HepG2 (cell line): ENCODE data around the gene LYRM4. TPM values are rescaled to one million over a fixed set of nuclear protein-coding genes. Genes with fewer than 3 reads are reported as not detected.
A peak's percentile ranks its signal among the peaks of the same experiment; 100 is the strongest.

ENCODE experiments used
- ETV5 ChIP-seq: IDR thresholded peaks from 2 replicates; pipeline ENCODE4 v1.6.1; 2018; ENCODE audit warnings: missing biosample characterization, missing genetic modification reagents, inconsistent platforms, borderline replicate concordance
- FOSL2 ChIP-seq: sonication (generic); formaldehyde crosslinking; IDR thresholded peaks from 2 replicates; pipeline ENCODE4 v1.4.0; 2020; ENCODE audit warnings: missing genetic modification reagents
- FOXA3 ChIP-seq: IDR thresholded peaks from 2 replicates; pipeline ENCODE4 v1.6.1; 2016; ENCODE audit warnings: missing genetic modification reagents, missing compliant biosample characterization
- GATA4 ChIP-seq: sonication (generic); IDR thresholded peaks from 2 replicates; pipeline ENCODE4 v1.6.1; 2016; ENCODE audit warnings: antibody characterized with exemption, low read depth, borderline replicate concordance
- HNRNPK ChIP-seq: fragments of 200-400 bp; formaldehyde crosslinking; IDR thresholded peaks from 2 replicates; pipeline ENCODE4 v1.6.1; 2018; ENCODE audit warnings: low read length, low read depth, moderate library complexity, mild to moderate bottlenecking; ENCODE audit not compliant: poor library complexity, severe bottlenecking
- NBN ChIP-seq: fragments of 450-650 bp; conservative IDR thresholded peaks from 2 replicates; pipeline ENCODE4 v1.6.1; 2017
- NR2F2 ChIP-seq: IDR thresholded peaks from 2 replicates; pipeline ENCODE4 v1.6.1; 2012; ENCODE audit warnings: low read depth, inconsistent platforms, borderline replicate concordance
- PRPF4 ChIP-seq: fragments of 200-400 bp; formaldehyde crosslinking; IDR thresholded peaks from 2 replicates; pipeline ENCODE4 v1.6.1; 2016; ENCODE audit warnings: low read length, low read depth; ENCODE audit not compliant: poor library complexity, severe bottlenecking
- SOX13 ChIP-seq, 3 experiments: fragments of 450-650 bp in 1 of 3; sonication (generic) in 1 of 3; formaldehyde crosslinking in 1 of 3; IDR thresholded peaks in 2 of 3; conservative IDR thresholded peaks in 1 of 3; 2 replicates each; pipeline versions ENCODE4 v1.5.0 to v1.6.1; 2016 to 2020; ENCODE audit warnings: antibody characterized with exemption in 1 of 3, mild to moderate bottlenecking in 1 of 3, missing compliant biosample characterization in 1 of 3, missing genetic modification reagents in 1 of 3, moderate library complexity in 1 of 3
- TEF ChIP-seq: sonication (generic); formaldehyde crosslinking; IDR thresholded peaks from 2 replicates; pipeline ENCODE4 v1.5.0; 2020; ENCODE audit warnings: missing genetic modification reagents
- TFE3 ChIP-seq: IDR thresholded peaks from 2 replicates; pipeline ENCODE4 v1.6.1; 2016
- U2AF1 ChIP-seq: fragments of 200-400 bp; formaldehyde crosslinking; optimal IDR thresholded peaks from 2 replicates; pipeline ENCODE3; 2017; ENCODE audit warnings: mild to moderate bottlenecking, low read depth, low read length
- ZFX ChIP-seq: sonication (generic); formaldehyde crosslinking; IDR thresholded peaks from 2 replicates; pipeline ENCODE4 v1.4.0; 2020; ENCODE audit warnings: mild to moderate bottlenecking, low read depth, missing genetic modification reagents, moderate library complexity
- ZMYM2 ChIP-seq: sonication (generic); formaldehyde crosslinking; IDR thresholded peaks from 2 replicates; pipeline ENCODE4 v1.8.0; 2022; ENCODE audit warnings: mild to moderate bottlenecking, missing genetic modification reagents
- ZNF180 ChIP-seq: sonication (generic); formaldehyde crosslinking; IDR thresholded peaks from 2 replicates; pipeline ENCODE4 v1.4.0; 2020; ENCODE audit warnings: low read depth, missing genetic modification reagents, borderline replicate concordance
- ZNF33B ChIP-seq: sonication (generic); formaldehyde crosslinking; IDR thresholded peaks from 2 replicates; pipeline ENCODE4 v1.5.1; 2020; ENCODE audit warnings: mild to moderate bottlenecking, missing genetic modification reagents
- ZNF414 ChIP-seq: sonication (generic); formaldehyde crosslinking; IDR thresholded peaks from 2 replicates; pipeline ENCODE4 v1.5.0; 2020; ENCODE audit warnings: missing genetic modification reagents
- ZNF432 ChIP-seq: sonication (generic); formaldehyde crosslinking; IDR thresholded peaks from 2 replicates; pipeline ENCODE4 v1.5.0; 2020; ENCODE audit warnings: missing genetic modification reagents, mild to moderate bottlenecking, borderline replicate concordance
- ZNF501 ChIP-seq: sonication (generic); formaldehyde crosslinking; IDR thresholded peaks from 2 replicates; pipeline ENCODE4 v1.5.1; 2020; ENCODE audit warnings: mild to moderate bottlenecking, moderate library complexity, missing genetic modification reagents
- ZNF646 ChIP-seq: sonication (generic); formaldehyde crosslinking; IDR thresholded peaks from 2 replicates; pipeline ENCODE4 v1.9.0; 2021; ENCODE audit warnings: mild to moderate bottlenecking, missing genetic modification reagents
- ZNF816 ChIP-seq: sonication (generic); formaldehyde crosslinking; IDR thresholded peaks from 2 replicates; pipeline ENCODE4 v1.8.0; 2022; ENCODE audit warnings: missing genetic modification reagents, mild to moderate bottlenecking, borderline replicate concordance
- polyA plus RNA-seq, 8 experiments: library from polyadenylated mRNA; depleted of rRNA in 3 of 8; stranded (reverse) in 7 of 8; unstranded in 1 of 8; fragments of >200 nt; fragmentation: Illumina TruSeq in 4 of 8; extraction: Trizol in 4 of 8; gene quantifications; 2 replicates each; pipeline versions ENCODE4 v1.2.1 to v1.2.3, GENCODE V29; 2011 to 2016; ENCODE audit warnings: low read depth in 4 of 8, missing spikeins in 1 of 8, mixed read lengths in 1 of 8; ENCODE audit not compliant: insufficient read depth in 1 of 8
- total RNA-seq, 5 experiments: library from RNA; depleted of rRNA; stranded (reverse); fragments of >200 nt; fragmentation: Illumina TruSeq; extraction: Trizol; gene quantifications; 2 replicates each; pipeline ENCODE4 v1.2.3, GENCODE V29; 2016; ENCODE audit warnings: low read depth in 1 of 5

Gene LYRM4
- total and polyA plus RNA-seq, 2 of the 13 experiments (the other 11 are each of a cell fraction or from before 2014, with no cell fraction given) = 64.6 to 67.5 TPM

- peak; percentile 60; the same call in 1 of the 2 replicates for TF ChIP-seq ZMYM2 (CRISPR knock-in tag)
- TF ChIP-seq ZNF501 = no peak
- 0 out of 2 replicates have a peak, but pooled peaks have one; percentile 22 for TF ChIP-seq SOX13 (IDR thresholded peaks at IDR 0.05)
- TF ChIP-seq SOX13 (CRISPR knock-in tag; conservative IDR thresholded peaks at IDR 0.05 in 1 of 2, IDR thresholded peaks at IDR 0.05 in 1 of 2) = peak in 1 of 2 experiments; percentile 85; a peak in 2 of 4 replicates
- peak; percentile 58 for TF ChIP-seq ZFX
- peak; percentile 20; the same call in 1 of the 2 replicates for TF ChIP-seq ETV5 (CRISPR knock-in tag)
- TF ChIP-seq GATA4 = no peak
- TF ChIP-seq ZNF816 (CRISPR knock-in tag) = peak; percentile 51; the same call in 1 of the 2 replicates
- TF ChIP-seq ZNF432 (CRISPR knock-in tag) = no peak
- peak; percentile 49; the same call in 1 of the 2 replicates for TF ChIP-seq TFE3 (CRISPR knock-in tag)
- TF ChIP-seq ZNF646 (CRISPR knock-in tag) = peak; percentile 37; the same call in 1 of the 2 replicates
- no peak for TF ChIP-seq U2AF1
- TF ChIP-seq FOSL2 (CRISPR knock-in tag) = 0 out of 2 replicates have a peak, but pooled peaks have one; percentile 14
- TF ChIP-seq NBN = no peak
- no peak for TF ChIP-seq ZNF180
- TF ChIP-seq ZNF33B = no peak
- peak; percentile 49; the same call in 1 of the 2 replicates for TF ChIP-seq ZNF414 (CRISPR knock-in tag)
- TF ChIP-seq NR2F2 = peak; percentile 33; the same call in 1 of the 2 replicates
- TF ChIP-seq PRPF4 = no peak
- no peak for TF ChIP-seq HNRNPK
- TF ChIP-seq FOXA3 = peak; percentile 71; the same call in 1 of the 2 replicates
- 0 out of 2 replicates have a peak, but pooled peaks have one; percentile 25 for TF ChIP-seq TEF
Observed at GRCh38 chr6:5061152-5061551, 199.6 kb downstream of the LYRM4 start (continued).
